ENCODE measurements around the gene OR8D1.

- TF ChIP-seq, protein P1, sequence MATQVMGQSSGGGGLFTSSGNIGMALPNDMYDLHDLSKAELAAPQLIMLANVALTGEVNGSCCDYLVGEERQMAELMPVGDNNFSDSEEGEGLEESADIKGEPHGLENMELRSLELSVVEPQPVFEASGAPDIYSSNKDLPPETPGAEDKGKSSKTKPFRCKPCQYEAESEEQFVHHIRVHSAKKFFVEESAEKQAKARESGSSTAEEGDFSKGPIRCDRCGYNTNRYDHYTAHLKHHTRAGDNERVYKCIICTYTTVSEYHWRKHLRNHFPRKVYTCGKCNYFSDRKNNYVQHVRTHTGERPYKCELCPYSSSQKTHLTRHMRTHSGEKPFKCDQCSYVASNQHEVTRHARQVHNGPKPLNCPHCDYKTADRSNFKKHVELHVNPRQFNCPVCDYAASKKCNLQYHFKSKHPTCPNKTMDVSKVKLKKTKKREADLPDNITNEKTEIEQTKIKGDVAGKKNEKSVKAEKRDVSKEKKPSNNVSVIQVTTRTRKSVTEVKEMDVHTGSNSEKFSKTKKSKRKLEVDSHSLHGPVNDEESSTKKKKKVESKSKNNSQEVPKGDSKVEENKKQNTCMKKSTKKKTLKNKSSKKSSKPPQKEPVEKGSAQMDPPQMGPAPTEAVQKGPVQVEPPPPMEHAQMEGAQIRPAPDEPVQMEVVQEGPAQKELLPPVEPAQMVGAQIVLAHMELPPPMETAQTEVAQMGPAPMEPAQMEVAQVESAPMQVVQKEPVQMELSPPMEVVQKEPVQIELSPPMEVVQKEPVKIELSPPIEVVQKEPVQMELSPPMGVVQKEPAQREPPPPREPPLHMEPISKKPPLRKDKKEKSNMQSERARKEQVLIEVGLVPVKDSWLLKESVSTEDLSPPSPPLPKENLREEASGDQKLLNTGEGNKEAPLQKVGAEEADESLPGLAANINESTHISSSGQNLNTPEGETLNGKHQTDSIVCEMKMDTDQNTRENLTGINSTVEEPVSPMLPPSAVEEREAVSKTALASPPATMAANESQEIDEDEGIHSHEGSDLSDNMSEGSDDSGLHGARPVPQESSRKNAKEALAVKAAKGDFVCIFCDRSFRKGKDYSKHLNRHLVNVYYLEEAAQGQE (IDR thresholded peaks at IDR 0.05; ENCODE audit: insufficient replicate concordance, low read depth), result no peak
- no peak for TF ChIP-seq CTCF (IDR thresholded peaks at IDR 0.05; ENCODE audit: insufficient read depth, low read length)
- TF ChIP-seq GABPA (IDR thresholded peaks at IDR 0.05; ENCODE audit: low read depth), result no peak
Measured at GRCh38 chr11:124277207-124277606, 36.5 kb downstream of the OR8D1 start.

Data from HL-60 (cell line).